Stimulated activated CD4-positive, alpha-beta T cell treated with anti-CD3 and anti-CD28 coated beads, TNF-alpha, amount 100 ng/mL, for 48 hours (primary cell): ENCODE measurements around the gene FAT1.

ENCODE experiments used
- DNase-seq, 3 donors: peaks; one replicate each; pipeline ENCODE4 v3.0.0-alpha.2; 2020; ENCODE audit warnings: low read depth in 3 of 3

FAT1 gene

DNA sequence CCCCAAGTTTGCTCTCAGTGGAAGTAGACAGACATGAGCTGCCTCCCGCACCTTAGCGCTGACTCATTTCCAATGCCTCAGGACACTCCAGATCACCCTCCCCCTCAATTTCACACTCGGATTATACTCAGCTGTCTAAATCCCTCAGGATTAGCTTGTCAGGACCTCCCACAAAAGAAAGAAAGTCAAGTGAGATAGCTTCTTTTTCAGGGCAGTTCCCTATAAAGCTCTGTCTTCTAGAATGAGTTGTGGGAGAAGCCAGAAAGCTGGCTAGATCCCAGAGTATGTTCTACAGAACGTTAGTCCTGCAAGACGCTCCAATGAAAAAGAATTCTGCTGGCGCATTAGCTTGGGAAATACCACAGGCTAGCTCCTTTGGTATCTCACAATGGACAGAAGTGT lies 117.1 kb downstream of the FAT1 start:
- no peak for DNase-seq

DNA sequence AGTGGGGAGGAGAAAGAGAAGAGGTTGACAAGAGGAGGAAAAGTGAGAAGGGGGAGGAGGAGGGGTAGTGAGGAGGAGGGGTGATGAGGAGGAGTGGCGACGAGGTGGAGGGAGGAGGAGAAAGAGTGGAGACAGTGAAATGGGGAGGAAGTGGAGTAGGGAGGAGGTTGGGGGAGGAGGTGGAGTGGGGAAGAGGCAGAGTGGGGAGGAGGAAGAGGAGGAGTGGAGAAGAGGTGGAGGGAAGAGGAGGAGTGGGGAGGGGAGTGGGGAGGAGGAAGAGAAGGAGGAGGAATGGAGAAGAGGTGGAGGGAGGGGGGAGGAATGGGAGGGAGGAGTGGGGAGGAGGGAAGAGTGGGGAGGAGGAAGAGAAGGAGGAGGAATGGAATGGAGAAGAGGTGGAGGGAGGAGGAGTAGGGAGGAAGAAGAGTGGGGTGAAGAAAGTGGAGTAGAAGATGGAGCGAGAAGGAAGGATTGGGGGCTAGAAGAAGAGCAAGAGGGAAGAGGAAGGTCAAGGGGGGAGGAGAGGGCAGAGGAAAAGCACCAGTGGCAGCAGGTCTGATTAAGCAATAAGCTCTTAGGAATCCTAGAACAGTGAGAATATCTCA lies 118.3 kb downstream of the FAT1 start:
- DNase-seq, result no peak

DNA sequence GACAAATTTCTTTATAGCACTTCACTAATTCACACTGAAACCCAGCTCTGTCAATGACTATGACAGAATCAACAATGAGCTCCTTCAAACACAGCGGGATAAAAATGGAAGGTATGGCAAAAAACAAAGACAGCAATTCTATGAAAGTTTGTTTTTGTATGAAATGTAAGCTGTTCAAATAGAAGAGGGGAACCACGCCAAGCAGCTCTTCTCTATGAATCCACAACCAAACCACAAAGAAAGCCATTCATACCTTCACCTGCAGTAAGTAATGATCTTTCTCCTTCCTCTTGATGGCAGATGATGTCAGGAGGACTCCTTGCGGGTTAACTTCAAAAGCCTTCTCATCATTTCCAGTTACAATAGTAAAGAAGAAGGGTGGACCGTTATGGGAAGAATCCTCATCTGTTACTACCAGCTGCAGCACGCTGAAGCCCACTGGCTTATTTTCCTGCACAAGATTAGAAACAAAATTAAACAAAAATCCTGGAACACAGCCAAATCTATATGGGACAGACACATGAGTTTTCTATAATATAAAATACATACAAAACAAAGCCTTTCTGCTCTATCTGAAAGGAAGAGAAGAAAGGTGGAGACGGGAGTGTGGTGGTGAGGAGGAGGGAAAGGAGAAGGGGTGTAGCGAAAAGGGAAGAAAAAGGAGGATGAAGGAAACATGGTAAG lies 119.4 kb downstream of the FAT1 start:
- no peak for DNase-seq

DNA sequence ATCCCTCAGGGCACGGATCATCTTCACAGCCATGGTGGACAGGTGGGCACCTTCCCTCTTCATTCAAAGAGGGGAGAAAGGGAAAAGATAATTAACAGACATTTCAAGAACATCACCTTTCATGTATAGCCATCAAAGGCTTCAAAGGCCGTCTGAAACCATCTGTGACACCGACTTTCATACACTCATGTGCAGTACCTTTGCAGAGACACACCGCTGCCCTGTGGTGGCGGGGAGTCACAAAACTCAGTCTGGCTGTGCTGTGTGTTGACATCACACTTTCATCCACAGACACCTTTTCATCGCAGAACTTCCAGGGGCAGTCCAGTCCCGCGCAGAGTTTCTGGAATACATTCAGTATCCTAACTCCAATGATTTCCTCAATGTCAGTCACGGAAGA lies 120.7 kb downstream of the FAT1 start:
- no peak for DNase-seq

DNA sequence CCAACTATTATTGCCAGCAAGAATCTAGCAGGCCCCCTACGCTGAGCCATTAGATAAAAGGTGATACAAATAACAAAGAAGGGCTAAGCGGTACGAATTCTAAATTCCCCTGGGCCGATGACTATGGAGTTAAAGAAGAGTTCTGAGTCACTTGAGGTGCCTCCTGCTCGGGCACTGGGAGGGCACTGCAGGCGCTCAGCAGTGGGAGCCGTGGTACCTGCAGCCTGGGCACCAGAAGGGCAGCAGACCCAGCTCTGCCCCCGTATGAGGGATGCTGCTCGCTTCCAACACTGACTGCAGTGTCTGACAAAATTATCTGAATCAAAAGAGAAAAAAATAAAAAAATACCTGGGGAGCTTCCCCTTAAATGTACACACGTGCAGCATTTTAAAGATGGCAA lies 124.2 kb downstream of the FAT1 start:
- no peak for DNase-seq

DNA sequence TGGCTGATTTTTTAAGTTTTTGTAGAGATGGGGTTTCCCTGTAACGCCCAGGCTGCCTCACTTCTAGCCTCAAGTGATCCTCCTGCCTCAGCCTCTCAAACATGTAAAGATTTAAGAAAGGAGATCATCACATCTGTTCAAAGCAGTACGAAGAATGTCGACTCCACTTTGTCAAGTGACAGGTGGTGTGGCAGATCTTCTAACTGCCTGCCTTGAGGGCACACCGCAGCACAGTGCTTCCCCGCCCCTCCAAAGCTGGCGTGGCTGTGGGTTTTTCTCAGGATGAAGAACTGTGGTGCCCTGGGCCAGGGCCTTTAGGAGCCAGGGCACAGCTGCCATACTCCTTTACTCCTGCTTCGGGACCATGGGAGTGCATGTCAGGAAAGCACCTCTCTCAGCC lies 125.0 kb downstream of the FAT1 start:
- DNase-seq, result no peak

DNA sequence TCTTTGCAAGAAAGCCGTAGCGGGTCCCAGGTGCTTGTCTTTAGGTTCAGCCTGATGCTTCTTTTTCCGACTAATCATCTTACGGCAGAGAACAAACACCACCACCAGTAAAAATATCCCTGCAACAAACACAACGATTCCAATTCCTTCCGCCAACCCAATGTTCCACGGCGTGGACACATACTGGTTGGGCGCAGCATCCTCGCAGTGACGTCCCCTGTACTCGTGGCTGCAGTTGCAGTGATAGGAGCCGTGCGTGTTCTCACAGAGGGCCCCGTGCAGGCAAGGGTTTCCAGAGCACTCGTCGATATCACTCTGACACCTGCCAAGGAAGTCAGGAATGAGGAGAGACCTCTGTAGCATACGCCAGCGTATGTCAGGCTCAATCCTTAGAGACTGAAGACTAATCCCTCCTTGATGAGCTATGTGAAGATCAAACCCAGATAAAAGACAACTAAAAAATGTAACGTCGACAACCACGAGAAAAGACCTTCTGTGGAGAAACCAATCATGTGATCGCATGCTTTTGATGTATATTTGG lies 126.7 kb downstream of the FAT1 start:
- DNase-seq, result no peak

- DNase-seq, result no peak
Observed at GRCh38 chr4:186596346-186596745, 127.3 kb downstream of the FAT1 start.

- no peak for DNase-seq
Observed at GRCh38 chr4:186593587-186593973, 130.1 kb downstream of the FAT1 start.

DNA sequence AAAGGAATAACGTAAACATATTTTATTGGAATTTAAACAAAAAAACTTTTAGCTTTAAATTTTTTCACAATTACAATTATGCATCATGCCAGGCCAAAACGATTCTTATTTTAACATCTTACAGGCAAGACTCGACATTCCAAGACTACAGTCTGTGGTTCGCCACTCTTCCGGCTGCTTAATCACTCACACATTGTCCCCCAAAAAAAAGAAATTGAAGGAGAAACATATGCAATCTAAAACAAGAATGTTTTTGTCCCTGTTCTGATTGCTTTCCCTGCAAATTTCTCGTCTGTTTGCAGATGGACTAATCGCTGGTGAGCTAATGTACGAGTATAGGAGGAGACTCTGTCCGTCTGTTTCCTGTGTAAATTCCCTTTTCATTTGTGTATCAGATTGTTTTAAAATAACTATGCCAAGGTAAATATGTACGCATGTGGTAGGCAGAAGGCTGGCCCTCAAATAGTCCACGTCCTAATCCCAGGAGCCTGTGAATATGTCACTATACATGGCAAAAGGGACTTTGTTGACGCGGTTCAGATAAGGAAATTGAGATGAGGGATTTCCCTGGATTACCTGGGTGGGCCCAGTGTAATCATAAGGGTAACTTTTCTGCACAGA lies 130.6 kb downstream of the FAT1 start:
- no peak for DNase-seq

DNA sequence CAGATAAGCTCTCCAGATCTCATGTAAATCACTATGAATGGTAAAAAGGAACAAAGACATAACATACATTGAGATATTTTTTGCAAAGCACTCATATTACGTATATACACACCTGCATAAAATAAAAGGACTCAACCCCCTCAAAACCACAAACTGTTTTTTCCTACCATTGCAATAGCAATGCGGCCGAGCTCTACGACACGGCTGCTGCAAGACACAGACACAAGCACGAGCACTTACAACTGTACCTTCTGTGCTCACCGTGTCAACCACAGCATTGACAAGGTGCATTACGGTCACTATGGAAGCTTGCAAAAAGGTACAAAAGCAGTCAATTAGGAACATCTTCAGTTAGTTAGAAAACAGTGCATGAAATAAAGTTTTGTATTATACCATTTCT lies 131.2 kb downstream of the FAT1 start:
- DNase-seq, result no peak

GRCh38 chr4:186591651-186592050 lies 132.0 kb downstream of the FAT1 start:
- no peak for DNase-seq

DNA sequence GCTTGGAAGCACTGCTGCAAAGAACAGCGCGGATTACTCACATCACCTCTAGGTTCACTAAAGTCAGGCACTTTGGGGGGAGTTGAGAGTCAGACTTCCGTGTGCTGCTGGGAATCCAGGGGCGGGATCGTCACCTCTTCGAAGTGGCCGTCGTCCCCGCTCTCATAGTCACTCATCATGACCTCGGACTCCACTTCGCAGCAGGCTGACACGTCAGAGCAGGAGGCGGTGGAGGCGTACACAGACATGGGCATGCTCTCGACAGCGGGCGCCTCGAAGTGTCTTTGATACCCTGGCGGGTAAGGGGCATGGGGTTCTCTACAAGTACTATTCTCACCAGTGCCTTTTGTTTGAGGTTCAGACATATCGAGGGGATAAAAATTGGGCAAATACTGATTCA lies 135.2 kb downstream of the FAT1 start:
- no peak for DNase-seq

DNA sequence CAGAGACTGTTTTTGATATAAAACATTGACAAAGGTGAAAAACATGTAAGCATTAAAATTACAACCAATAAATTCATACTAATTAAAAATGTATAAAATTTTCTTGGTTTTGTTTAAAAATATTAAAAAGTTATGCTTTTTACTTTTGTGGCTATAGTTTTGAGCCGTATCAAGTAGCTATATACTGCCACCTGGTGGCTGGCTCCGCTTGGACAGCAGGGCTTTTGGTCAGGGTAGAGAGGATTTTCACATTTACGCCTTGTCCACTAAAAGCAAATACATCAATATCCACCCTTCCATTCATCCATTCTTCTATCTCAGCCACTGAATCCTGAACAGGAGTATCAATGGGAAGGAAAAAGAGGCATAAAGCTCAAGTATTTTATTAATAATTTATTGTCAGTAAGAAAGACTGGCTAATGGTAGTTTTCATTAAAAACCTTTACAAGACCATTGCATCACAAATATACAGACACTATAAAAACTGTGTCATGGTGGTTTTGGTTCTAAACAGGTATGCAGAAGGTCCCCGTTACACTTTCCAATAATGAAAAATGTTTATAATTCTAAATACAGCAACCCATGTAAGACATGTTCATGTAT lies 136.1 kb downstream of the FAT1 start:
- peak; percentile 12 to 40 (median 40) for DNase-seq

- DNase-seq, result no peak
Observed at GRCh38 chr4:186586205-186586604, 137.5 kb downstream of the FAT1 start.

- DNase-seq, result no peak
Observed at GRCh38 chr4:186584912-186585311, 138.7 kb downstream of the FAT1 start.

- DNase-seq, result no peak
Observed at GRCh38 chr4:186581421-186581820, 142.2 kb downstream of the FAT1 start.

DNA sequence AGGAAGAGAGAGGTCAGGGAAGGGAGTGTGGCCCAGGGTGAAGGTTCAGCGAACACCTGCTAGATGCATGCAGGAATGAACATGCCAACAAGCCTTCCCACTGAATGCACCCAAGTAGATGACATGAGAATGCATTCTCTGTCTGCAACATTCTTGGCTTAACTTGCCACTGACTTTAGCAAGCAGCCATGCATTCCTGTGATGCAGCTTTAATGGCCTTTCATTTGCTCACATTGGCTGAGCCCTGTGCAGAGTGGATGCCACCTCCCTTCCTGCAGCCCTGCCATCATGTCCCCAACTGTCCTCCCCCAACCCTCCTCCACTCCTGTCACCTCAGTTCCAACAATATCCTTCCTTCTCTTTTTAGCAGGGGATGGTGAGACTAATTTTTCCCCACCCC lies 143.0 kb downstream of the FAT1 start:
- DNase-seq, result no peak

DNA sequence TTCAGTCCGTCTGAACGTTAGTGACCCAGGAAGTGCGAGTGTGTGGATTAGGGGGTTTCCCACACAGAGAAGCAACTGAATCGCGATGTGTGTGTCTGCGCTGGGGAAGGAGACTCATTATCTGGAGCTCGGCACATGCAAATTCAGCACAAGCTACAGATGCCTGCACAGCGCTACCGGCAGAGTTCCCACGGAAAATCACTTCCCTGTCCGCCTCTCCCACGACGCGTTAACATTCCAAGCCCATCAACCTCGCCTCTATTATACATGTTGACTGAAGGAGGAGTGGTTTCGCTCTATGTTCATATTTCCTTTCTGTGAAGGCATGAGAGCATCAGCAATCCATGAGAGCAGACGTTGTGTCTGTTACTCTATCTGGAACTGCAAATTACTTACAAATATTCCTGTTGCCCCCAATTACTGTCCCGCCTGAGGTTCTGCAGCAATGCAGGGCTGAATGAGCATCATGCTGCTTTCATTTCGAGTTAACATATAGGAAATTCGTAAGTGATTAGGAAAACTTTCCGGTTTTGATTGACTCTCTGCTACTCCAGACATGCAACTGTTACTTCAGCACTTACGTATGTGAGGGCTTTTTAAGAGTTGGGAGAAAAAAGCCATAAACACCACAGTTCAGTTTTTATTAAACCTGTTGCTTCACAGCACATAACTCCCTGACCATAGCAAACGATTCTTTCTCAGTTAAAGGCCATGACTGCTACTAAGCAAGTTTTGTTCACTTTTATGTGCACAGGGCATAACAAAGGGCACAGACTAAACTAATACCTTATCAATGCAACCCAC lies 153.3 kb downstream of the FAT1 start:
- no peak for DNase-seq

GRCh38 chr4:186569533-186570192 lies 154.0 kb downstream of the FAT1 start:
- DNase-seq, result no peak

GRCh38 chr4:186566068-186566467 lies 157.6 kb downstream of the FAT1 start:
- no peak for DNase-seq
